Endometrial microvascular endothelial cells (primary cell): ENCODE data around the gene TMEM164. TPM values are rescaled to one million over a fixed set of nuclear protein-coding genes. Genes with fewer than 3 reads are reported as not detected.

Experiments
- in situ Hi-C: cut with HindIII; loops from 2 replicates; pipeline ENCODE4 v1.10.0; 2017; ENCODE audit warnings: low sequenced_read_pairs, low pct_unique_long_range_greater_than_20kb; ENCODE audit errors: inconsistent ontology term
- total RNA-seq: library from RNA; depleted of rRNA; stranded (reverse); fragments of >200 nt; gene quantifications from one replicate; pipeline ENCODE4 v1.2.3, GENCODE V29; 2015; ENCODE audit errors: inconsistent ontology term

TMEM164 gene
- total RNA-seq, 1 donor from 2014 or later, result 28.6 TPM

- in situ Hi-C loops, result no loop called here
Observed at GRCh38 chrX:110001740-110002299, 1.1 kb upstream of the TMEM164 start.

- in situ Hi-C loops, result no loop called here
Observed at GRCh38 chrX:110003167-110004156, 548 bp downstream of the TMEM164 start.

GRCh38 chrX:110004215-110004614 is 1.3 kb downstream of the TMEM164 start:
- in situ Hi-C loops, result no loop called here

GRCh38 chrX:110004731-110005369 is 1.9 kb downstream of the TMEM164 start:
- in situ Hi-C loops, result no loop called here

GRCh38 chrX:110006161-110006560 is 3.2 kb downstream of the TMEM164 start:
- in situ Hi-C loops, result no loop called here

GRCh38 chrX:110006821-110007375 is 4.0 kb downstream of the TMEM164 start:
- in situ Hi-C loops, result no loop called here

- in situ Hi-C loops, result no loop called here
Observed at GRCh38 chrX:110008011-110008635, 5.2 kb downstream of the TMEM164 start.

- in situ Hi-C loops, result no loop called here
Observed at GRCh38 chrX:110012818-110013485, 10.0 kb downstream of the TMEM164 start.

- in situ Hi-C loops, result no loop called here
Observed at GRCh38 chrX:110013968-110014367, 11.1 kb downstream of the TMEM164 start.

GRCh38 chrX:110015032-110015431 is 12.1 kb downstream of the TMEM164 start:
- in situ Hi-C loops, result no loop called here

GRCh38 chrX:110015915-110016314 is 13.0 kb downstream of the TMEM164 start:
- in situ Hi-C loops, result no loop called here

- in situ Hi-C loops, result no loop called here
Observed at GRCh38 chrX:110020536-110020935, 17.6 kb downstream of the TMEM164 start.

- in situ Hi-C loops, result no loop called here
Observed at GRCh38 chrX:110021258-110022022, 18.5 kb downstream of the TMEM164 start.

GRCh38 chrX:110022599-110023448 is 19.9 kb downstream of the TMEM164 start:
- in situ Hi-C loops, result no loop called here

- in situ Hi-C loops, result no loop called here
Observed at GRCh38 chrX:110025395-110025794, 22.5 kb downstream of the TMEM164 start.

GRCh38 chrX:110026099-110026844 is 23.4 kb downstream of the TMEM164 start:
- in situ Hi-C loops, result no loop called here
